NCI-H1092 treated with DMSO at 0.1 percent for 48 hours (cell line): Measurements from ENCODE around the gene LAMB4.

Experiments
- DNase-seq: peaks from one replicate; lab custom pipeline; 2025; lab: John Stamatoyannopoulos, UW

LAMB4 gene

GRCh38 chr7:108012499-108013430 is 117.4 kb downstream of the LAMB4 start:
- DNase-seq, result peak; percentile 15

- no peak for DNase-seq
Measured at GRCh38 chr7:108010377-108010776, 119.8 kb downstream of the LAMB4 start.

- no peak for DNase-seq
Measured at GRCh38 chr7:108009873-108010272, 120.3 kb downstream of the LAMB4 start.

- no peak for DNase-seq
Measured at GRCh38 chr7:108008827-108009226, 121.3 kb downstream of the LAMB4 start.

- DNase-seq, result no peak
Measured at GRCh38 chr7:108008240-108008639, 121.9 kb downstream of the LAMB4 start.

- no peak for DNase-seq
Measured at GRCh38 chr7:108007762-108008161, 122.4 kb downstream of the LAMB4 start.

- DNase-seq, result no peak
Measured at GRCh38 chr7:108007261-108007660, 122.9 kb downstream of the LAMB4 start.

- no peak for DNase-seq
Measured at GRCh38 chr7:108004220-108005142, 125.7 kb downstream of the LAMB4 start.

- no peak for DNase-seq
Measured at GRCh38 chr7:108003599-108003935, 126.6 kb downstream of the LAMB4 start.

GRCh38 chr7:108002726-108003598 is 127.2 kb downstream of the LAMB4 start, which contains the start of gene LAMB1:
LAMB1 (minus strand) TSS chr7:108003161; CDS start chr7:108002885, 276 bp downstream.
- DNase-seq, result peak; percentile 71

- peak; percentile 41 for DNase-seq
Measured at GRCh38 chr7:108001764-108002725, 128.1 kb downstream of the LAMB4 start.

- no peak for DNase-seq
Measured at GRCh38 chr7:108000875-108001763, 129.0 kb downstream of the LAMB4 start.

- DNase-seq, result no peak
Measured at GRCh38 chr7:107999779-108000560, 130.2 kb downstream of the LAMB4 start.

- DNase-seq, result no peak
Measured at GRCh38 chr7:107998660-107999480, 131.3 kb downstream of the LAMB4 start.

GRCh38 chr7:107998150-107998549 is 132.0 kb downstream of the LAMB4 start:
- no peak for DNase-seq

GRCh38 chr7:107996072-107996882 is 133.9 kb downstream of the LAMB4 start:
- DNase-seq, result no peak
